Endothelial cell of umbilical vein (primary cell): Measurements from ENCODE around the gene AGA. TPM values are rescaled to one million over a fixed set of nuclear protein-coding genes. Genes with fewer than 3 reads are reported as not detected.

Source experiments
- BruUV-seq: library from RNA; stranded (reverse); fragments of 400-500 nt; replicated peaks from 2 replicates; lab custom pipeline; 2021; lab: Mats Ljungman, UMichigan
- CTCF ChIA-PET: fragments of 300-600, 350-600 bp; sonication (Branson Sonifier 250); formaldehyde crosslinking; loops from one replicate; lab custom pipeline; 2021; ENCODE audit warnings: antibody characterized with exemption, inconsistent platforms; lab: Charles Lee
- POLR2A ChIA-PET: fragments of 300-600, 350-600 bp; sonication (Branson Sonifier 250); formaldehyde crosslinking; loops from one replicate; lab custom pipeline; 2021; ENCODE audit warnings: antibody characterized with exemption, inconsistent platforms; lab: Charles Lee
- DNase-seq: peaks from one replicate; pipeline ENCODE4 v3.0.0-alpha.2; 2011; ENCODE audit warnings: low read depth, low spot score
- FAIRE-seq: peaks from 2 replicates; lab custom pipeline; 2011; peaks lifted over from hg19 to GRCh38; lab: Jason Lieb, UNC
- H2AFZ ChIP-seq: 2 replicates; pipeline ENCODE4 v1.6.0; 2012; ENCODE audit warnings: low read depth, low read length, control low read depth, inconsistent platforms
- H3K27ac ChIP-seq: 2 replicates; pipeline ENCODE4 v1.5.1; 2011; ENCODE audit warnings: low read depth, mild to moderate bottlenecking, control low read depth, low read length, moderate library complexity; ENCODE audit not compliant: insufficient read depth
- H3K27me3 ChIP-seq, 2 experiments: 2 replicates each; pipeline versions ENCODE4 v1.6.0 to v1.6.1; 2011; ENCODE audit warnings: low read length in 2 of 2, mixed read lengths in 1 of 2; ENCODE audit not compliant: control insufficient read depth in 2 of 2, insufficient read depth in 2 of 2
- H3K36me3 ChIP-seq, 2 experiments: 2 replicates in 1 of 2; 3 replicates in 1 of 2; pipeline ENCODE4 v1.5.1; 2011; ENCODE audit warnings: low read length in 2 of 2, mild to moderate bottlenecking in 1 of 2, moderate library complexity in 1 of 2; ENCODE audit not compliant: control insufficient read depth in 2 of 2, insufficient read depth in 2 of 2; ENCODE audit errors: extremely low read depth in 1 of 2
- H3K4me1 ChIP-seq: 3 replicates; pipeline ENCODE4 v1.5.1; 2011; ENCODE audit warnings: mild to moderate bottlenecking, low read length; ENCODE audit not compliant: control insufficient read depth, insufficient read depth; ENCODE audit errors: extremely low read depth
- H3K4me2 ChIP-seq: 2 replicates; pipeline ENCODE4 v1.6.1; 2011; ENCODE audit warnings: low read length, control low read depth, mixed read lengths; ENCODE audit not compliant: insufficient read depth
- H3K4me3 ChIP-seq, 3 experiments: fragments of 200-600 bp in 1 of 3; sonication (generic), shearing (Covaris generic) in 1 of 3; replicated peaks in 1 of 3; 2 replicates each; pipeline ENCODE4 v1.5.1; 2011 to 2016; ENCODE audit warnings: control low read depth in 3 of 3, low read length in 3 of 3, mild to moderate bottlenecking in 2 of 3, inconsistent platforms in 1 of 3, low read depth in 1 of 3, moderate library complexity in 1 of 3; ENCODE audit not compliant: insufficient read depth in 1 of 3
- H3K79me2 ChIP-seq: 2 replicates; pipeline ENCODE4 v1.6.0; 2012; ENCODE audit warnings: low read length, inconsistent platforms; ENCODE audit not compliant: control insufficient read depth, insufficient read depth
- H3K9ac ChIP-seq: replicated peaks from 2 replicates; pipeline ENCODE3; 2011; ENCODE audit warnings: low read length, control low read depth; ENCODE audit not compliant: insufficient read depth; ENCODE audit errors: extremely low read depth
- H3K9me1 ChIP-seq: replicated peaks from 3 replicates; pipeline ENCODE4 v1.6.0; 2011; ENCODE audit warnings: mild to moderate bottlenecking, low read length; ENCODE audit not compliant: control insufficient read depth, insufficient read depth; ENCODE audit errors: extremely low read depth
- H3K9me3 ChIP-seq: replicated peaks from 2 replicates; pipeline ENCODE4 v1.5.1; 2012; ENCODE audit warnings: low read length, inconsistent platforms; ENCODE audit not compliant: control insufficient read depth, insufficient read depth
- H4K20me1 ChIP-seq: replicated peaks from 2 replicates; pipeline ENCODE3; 2011; ENCODE audit warnings: mild to moderate bottlenecking, low read length; ENCODE audit not compliant: control insufficient read depth, insufficient read depth; ENCODE audit errors: extremely low read depth
- CTCF ChIP-seq, 2 donors: IDR thresholded peaks; 1 replicate in 1 of 2; 2 replicates in 1 of 2; pipeline ENCODE4 v1.5.1; 2011; ENCODE audit warnings: low read length in 2 of 2, mild to moderate bottlenecking in 2 of 2, moderate library complexity in 2 of 2, control low read depth in 1 of 2, inconsistent platforms in 1 of 2, low read depth in 1 of 2; ENCODE audit not compliant: insufficient read depth in 1 of 2; ENCODE audit errors: extremely low read depth in 1 of 2
- EZH2 ChIP-seq: IDR thresholded peaks from 2 replicates; pipeline ENCODE4 v1.6.1; 2012; ENCODE audit warnings: borderline replicate concordance, low read depth, mild to moderate bottlenecking, moderate library complexity, low read length, inconsistent platforms; ENCODE audit not compliant: severe bottlenecking
- FOS ChIP-seq: IDR thresholded peaks from 2 replicates; pipeline ENCODE4 v1.6.1; 2011; ENCODE audit warnings: mild to moderate bottlenecking, low read length, moderate library complexity, borderline replicate concordance; ENCODE audit not compliant: insufficient read depth
- GATA2 ChIP-seq: IDR thresholded peaks from 2 replicates; pipeline ENCODE4 v1.7.0; 2011; ENCODE audit warnings: low read depth, mild to moderate bottlenecking, moderate library complexity, mixed read lengths, low read length; ENCODE audit not compliant: insufficient read length, insufficient read depth
- JUN ChIP-seq: IDR thresholded peaks from 2 replicates; pipeline ENCODE4 v1.6.1; 2011; ENCODE audit warnings: borderline replicate concordance, low read depth; ENCODE audit not compliant: insufficient read length, insufficient read depth
- MAX ChIP-seq: IDR thresholded peaks from 2 replicates; pipeline ENCODE4 v1.6.1; 2011; ENCODE audit not compliant: insufficient read depth, insufficient read length
- MYC ChIP-seq: IDR thresholded peaks from one replicate; pipeline ENCODE4 v1.6.1; 2011; ENCODE audit warnings: mild to moderate bottlenecking, low read depth, low read length
- POLR2A ChIP-seq: IDR thresholded peaks from 2 replicates; pipeline ENCODE4 v1.6.1; 2012; ENCODE audit warnings: low read depth, mild to moderate bottlenecking, control low read depth, low read length
- POLR2AphosphoS5 ChIP-seq: IDR thresholded peaks from 2 replicates; pipeline ENCODE4 v1.6.1; 2012; ENCODE audit warnings: low read depth, mild to moderate bottlenecking, control low read depth, low read length, moderate library complexity; ENCODE audit not compliant: insufficient read depth
- dilution Hi-C: fragments of 300-500 bp; cut with MboI; formaldehyde crosslinking; loops from one replicate; pipeline ENCODE4 v1.15.0; 2019; ENCODE audit warnings: low sequenced_read_pairs; ENCODE audit not compliant: extremely low pct_ligation_motif_present
- intact Hi-C: fragments of 100-400 bp; cut with micrococcal nuclease; formaldehyde crosslinking; loops from one replicate; pipeline ENCODE4 v1.10.0; 2022
- polyA plus RNA-seq, 4 experiments: library from polyadenylated mRNA; depleted of rRNA in 3 of 4; stranded (reverse) in 3 of 4; unstranded in 1 of 4; fragments of >200 nt; gene quantifications; 2 replicates each; pipeline versions ENCODE4 v1.2.1 to v1.2.3, GENCODE V29; 2011 to 2012; ENCODE audit warnings: missing spikeins in 1 of 4
- total RNA-seq: library from RNA; stranded (reverse); gene quantifications from 2 replicates; pipeline ENCODE4 v1.2.3, GENCODE V29; 2021

Gene AGA
- total and polyA plus RNA-seq, 2 donors (not counting 3 experiments of a cell fraction or from before 2014, with no cell fraction given) = 14.1 to 16.9 TPM

- BruUV-seq = no TSS peak
- Histone ChIP-seq H3K36me3 (no peaks in the 10 kb centered on the region), H3K4me1 (no peaks in the 10 kb centered on the region), H3K9me1 (no peaks in the 10 kb centered on the region), H3K9ac (no peak overlapping the region), H3K4me2 (no peak overlapping the region), H3K27ac (no peak overlapping the region), H4K20me1 (no peaks in the 10 kb centered on the region), H3K79me2 (no peaks in the 10 kb centered on the region), H3K9me3 (no peaks in the 10 kb centered on the region), H2AFZ (no peak overlapping the region), H3K4me3 (no peak overlapping the region), H3K27me3 (no peaks in the 10 kb centered on the region)
- DNase-seq (no peak), FAIRE-seq (no peak)
- dilution Hi-C loops = no loop called here
- intact Hi-C loops = no loop called here
- ChIA-PET CTCF (no interaction called here), POLR2A (no interaction called here)
- no peak for TF ChIP-seq POLR2AphosphoS5
These were observed 31.7 kb downstream of the AGA start for GRCh38 chr4:177410566-177410965.

- CTCF ChIA-PET = no interaction called here
- Histone ChIP-seq H3K79me2 (no peaks in the 10 kb centered on the region), H4K20me1 (no peaks in the 10 kb centered on the region), H3K4me2 (no peak overlapping the region), H3K4me3 (no peak overlapping the region), H2AFZ (no peak overlapping the region), H3K9ac (no peak overlapping the region), H3K4me1 (no peaks in the 10 kb centered on the region), H3K9me3 (no peaks in the 10 kb centered on the region), H3K27me3 (peaks cover 0 to 2% of the 10 kb centered on the region in 2 experiments), H3K36me3 (no peaks in the 10 kb centered on the region), H3K27ac (no peak overlapping the region), H3K9me1 (no peaks in the 10 kb centered on the region)
- dilution Hi-C loops = no loop called here
- POLR2A ChIA-PET = no interaction called here
- TF ChIP-seq POLR2A (no peak), FOS (no peak), MAX (no peak), EZH2 (no peak), POLR2AphosphoS5 (no peak), CTCF (IDR thresholded peaks at IDR 0.05; ENCODE audit: extremely low read depth in 1 of 2, insufficient read depth in 1 of 2, low read depth in 1 of 2, low read length in 2 of 2) (no peak), GATA2 (no peak), MYC (no peak), JUN (no peak)
- DNase-seq = no peak
- no TSS peak for BruUV-seq
- intact Hi-C loops = no loop called here
- FAIRE-seq = no peak
These were observed 34.2 kb downstream of the AGA start for GRCh38 chr4:177408023-177408422.
